H1 (cell line): ENCODE data around the gene MSI2.

ENCODE experiments used
- ATF3 ChIP-seq: IDR thresholded peaks from 2 replicates; pipeline ENCODE4 v1.6.1; 2011; ENCODE audit warnings: low read depth, mild to moderate bottlenecking, low read length; ENCODE audit not compliant: insufficient read depth
- CHD2 ChIP-seq: IDR thresholded peaks from 2 replicates; pipeline ENCODE4 v1.6.1; 2012; ENCODE audit warnings: low read length, improper control_type of control experiment
- CREB1 ChIP-seq: IDR thresholded peaks from 2 replicates; pipeline ENCODE4 v1.6.1; 2012; ENCODE audit warnings: inconsistent platforms
- CTCF ChIP-seq, 3 experiments: IDR thresholded peaks; 1 replicate in 2 of 3; 2 replicates in 1 of 3; pipeline versions ENCODE4 v1.5.1 to v1.6.1; 2011; ENCODE audit warnings: low read length in 3 of 3, mild to moderate bottlenecking in 3 of 3, inconsistent platforms in 2 of 3, low read depth in 1 of 3, moderate library complexity in 1 of 3; ENCODE audit not compliant: insufficient read depth in 1 of 3; ENCODE audit errors: control extremely low read depth in 1 of 3
- EZH2 ChIP-seq: fragments of 200-600 bp; sonication (generic); IDR thresholded peaks from 2 replicates; pipeline ENCODE4 v1.7.1; 2012; ENCODE audit warnings: low read depth, mild to moderate bottlenecking, moderate library complexity, low read length, inconsistent platforms; ENCODE audit not compliant: severe bottlenecking
- PHF8 ChIP-seq: fragments of 200-600 bp; sonication (generic); conservative IDR thresholded peaks from 2 replicates; pipeline ENCODE4 v1.7.1; 2012; ENCODE audit warnings: low read depth, mild to moderate bottlenecking, inconsistent platforms, low read length, moderate library complexity
- SP1 ChIP-seq: IDR thresholded peaks from 2 replicates; pipeline ENCODE4 v1.6.1; 2011; ENCODE audit warnings: low read depth, low read length
- SP2 ChIP-seq: IDR thresholded peaks from 2 replicates; pipeline ENCODE4 v1.6.1; 2012; ENCODE audit warnings: mild to moderate bottlenecking, low read length, inconsistent platforms
- SP4 ChIP-seq: IDR thresholded peaks from 2 replicates; pipeline ENCODE4 v1.6.1; 2012; ENCODE audit warnings: low read length, inconsistent platforms
- SRF ChIP-seq: IDR thresholded peaks from 2 replicates; pipeline ENCODE4 v1.6.1; 2011; ENCODE audit warnings: mild to moderate bottlenecking, low read depth, low read length, moderate library complexity
- YY1 ChIP-seq: IDR thresholded peaks from 2 replicates; pipeline ENCODE4 v1.6.1; 2011; ENCODE audit warnings: low read depth, mild to moderate bottlenecking, low read length

- TF ChIP-seq SRF (no peak), CREB1 (no peak), SP2 (no peak), PHF8 (no peak), CTCF (IDR thresholded peaks at IDR 0.05; ENCODE audit: control extremely low read depth in 1 of 3, insufficient read depth in 1 of 3, low read depth in 1 of 3, low read length in 3 of 3) (no peak), CHD2 (no peak), SP4 (no peak), EZH2 (no peak), SP1 (no peak), YY1 (no peak), ATF3 (no peak)
Observed at GRCh38 chr17:57644326-57644725, 388.0 kb downstream of the MSI2 start.
